Skin epidermis (tissue), 12 donors: ENCODE data around the gene RNASEH2B.

ENCODE experiments used
- H3K27ac ChIP-seq, 21 experiments: fragments of 200-600 bp; sonication (generic) in 11 of 21; one replicate each; pipeline ENCODE4 v1.5.0; 2020; ENCODE audit warnings: mild to moderate bottlenecking in 3 of 21, inconsistent platforms in 2 of 21, moderate library complexity in 2 of 21
- H3K4me3 ChIP-seq, 7 experiments: fragments of 200-600 bp; sonication (generic) in 2 of 7; one replicate each; pipeline ENCODE4 v1.5.0; 2020; ENCODE audit warnings: inconsistent platforms in 2 of 7, mild to moderate bottlenecking in 2 of 7, moderate library complexity in 1 of 7

RNASEH2B gene

DNA sequence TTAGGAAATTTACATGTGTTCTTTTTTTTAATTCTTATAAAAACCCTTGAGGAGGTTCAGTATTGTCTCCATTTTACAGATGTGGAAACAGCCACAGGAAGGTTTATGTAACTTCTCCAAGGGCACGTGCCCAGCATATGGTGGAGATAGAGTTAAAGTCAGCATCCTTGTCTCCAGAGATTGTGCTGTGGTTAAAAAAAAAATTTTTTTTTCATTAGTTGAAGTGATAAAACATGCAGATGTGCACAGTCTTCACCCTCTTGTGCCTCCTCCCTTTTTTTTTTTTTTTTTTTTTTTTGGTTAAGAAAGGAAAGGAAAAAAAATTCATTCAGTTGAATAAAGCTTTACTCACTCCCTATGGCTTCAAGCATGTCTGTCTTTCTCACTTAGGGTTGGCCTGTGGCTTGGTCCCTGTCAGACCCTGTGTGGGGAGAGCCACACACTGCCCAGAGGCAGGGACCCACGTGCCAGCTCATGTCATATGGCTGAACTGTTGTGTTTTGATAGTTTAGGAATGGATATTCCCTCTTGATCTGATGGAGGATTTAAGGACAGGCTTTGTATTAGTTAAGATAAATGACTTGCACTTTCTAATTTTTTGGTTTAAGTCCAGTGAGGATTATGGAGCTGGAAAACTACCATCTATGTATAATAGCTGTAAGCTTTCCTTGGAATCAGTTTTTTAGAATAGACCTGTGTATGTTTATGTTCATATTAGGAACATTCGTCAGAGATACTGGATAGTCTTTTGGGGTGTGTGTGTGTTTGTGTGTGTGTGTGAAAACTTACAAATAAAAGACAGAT, 19.3 kb downstream of the RNASEH2B start:
- H3K27ac ChIP-seq, result peak overlapping the region in 2 of 21 experiments; percentile 18 to 20
- no peak overlapping the region for H3K4me3 ChIP-seq

DNA sequence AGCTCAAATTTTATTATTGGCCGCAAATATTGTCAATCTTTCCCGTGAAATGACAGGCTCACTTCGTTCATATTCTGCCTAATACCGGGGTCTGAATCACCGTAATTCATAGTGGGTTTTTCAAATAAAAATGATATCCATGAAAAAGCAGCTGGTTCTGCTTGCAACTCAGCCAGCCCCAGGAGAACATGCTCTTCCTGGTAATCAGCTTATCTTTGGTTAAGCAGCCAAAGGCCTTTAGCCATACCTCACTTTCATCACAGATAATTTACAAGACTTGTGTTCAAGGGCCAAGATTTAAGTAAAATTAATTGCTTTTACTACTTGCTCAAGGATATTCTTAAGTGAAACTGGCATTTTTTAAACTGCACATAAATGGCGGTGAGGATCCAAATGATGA, 22.5 kb downstream of the RNASEH2B start:
- no peak overlapping the region for H3K4me3 ChIP-seq

DNA sequence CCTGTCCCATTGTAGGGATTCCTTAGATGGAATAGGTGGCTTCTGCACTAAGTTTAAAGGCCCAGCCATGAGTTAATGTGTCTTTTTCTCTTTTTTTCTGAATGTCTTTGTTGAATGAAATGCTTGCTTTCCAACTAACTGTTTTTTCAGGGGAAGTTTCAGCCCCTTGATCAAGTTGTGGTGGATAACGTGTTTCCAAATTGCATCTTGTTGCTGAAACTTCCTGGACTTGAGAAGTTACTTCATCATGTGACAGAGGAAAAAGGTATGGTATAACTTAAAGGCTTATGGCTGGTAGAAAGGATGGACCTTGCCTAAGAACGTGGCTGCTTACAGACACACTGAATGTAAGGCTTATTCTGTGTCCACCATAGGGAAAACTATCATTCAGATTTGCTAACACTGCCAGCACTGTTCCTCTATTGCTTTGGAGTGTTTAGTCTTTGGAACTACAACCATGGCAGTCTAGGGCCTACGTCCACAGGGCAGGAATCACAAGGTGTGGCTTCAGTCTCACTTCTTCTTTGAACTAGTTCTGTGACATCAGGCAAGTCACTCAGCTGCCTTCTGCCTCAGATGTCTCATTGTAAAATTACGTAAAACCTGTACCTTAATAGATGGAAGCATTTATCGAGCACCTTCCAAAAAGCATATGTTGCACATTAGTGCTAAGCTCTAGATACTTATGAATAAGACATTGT, 25.3 kb downstream of the RNASEH2B start:
- no peak overlapping the region for H3K27ac ChIP-seq
- no peak overlapping the region for H3K4me3 ChIP-seq

More for the DNA sequence above, 22.5 kb downstream of the RNASEH2B start:
- no peak overlapping the region for H3K27ac ChIP-seq

DNA sequence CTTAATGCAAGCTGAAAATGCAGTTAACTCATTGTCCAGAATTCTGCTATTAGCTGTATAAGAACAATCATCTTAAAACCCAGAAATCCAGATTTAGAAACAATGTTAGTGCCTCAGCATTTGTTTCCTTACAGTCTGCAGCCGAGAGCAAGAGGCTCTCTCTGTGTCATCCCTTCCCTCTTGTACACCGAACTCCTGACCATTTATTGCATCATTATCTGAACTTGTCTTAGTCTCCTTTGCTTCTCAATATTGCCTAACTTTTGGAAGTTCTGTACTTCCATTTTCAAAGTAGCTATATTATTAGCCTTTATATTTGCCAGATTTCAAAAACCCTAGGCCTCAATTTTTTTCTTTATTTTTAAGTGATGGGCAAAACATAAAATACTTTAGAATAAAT, 27.1 kb downstream of the RNASEH2B start:
- Histone ChIP-seq H3K4me3 (no peak overlapping the region), H3K27ac (peak overlapping the region in 1 of 21 experiments; percentile 66)

DNA sequence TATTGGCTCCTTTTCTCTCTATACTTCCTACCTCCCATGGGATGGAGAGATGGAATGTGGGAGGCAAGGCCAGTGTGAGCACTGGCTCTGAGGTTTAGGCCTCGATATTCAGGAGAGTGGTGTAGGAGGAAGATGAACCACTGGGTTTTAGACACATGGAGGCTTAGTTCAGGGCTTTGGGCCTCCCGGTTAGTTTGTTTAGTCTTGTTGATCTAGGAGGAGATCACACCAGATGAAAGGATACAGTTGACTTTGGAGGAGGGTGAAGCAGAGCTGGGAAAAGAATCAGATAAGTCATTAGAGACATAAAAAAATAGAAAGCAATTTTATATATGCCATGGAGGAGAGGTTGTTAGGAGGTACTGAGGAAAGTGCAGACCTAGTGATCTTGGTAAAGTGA, 30.9 kb downstream of the RNASEH2B start:
- H3K27ac ChIP-seq, result no peak overlapping the region
- no peak overlapping the region for H3K4me3 ChIP-seq

DNA sequence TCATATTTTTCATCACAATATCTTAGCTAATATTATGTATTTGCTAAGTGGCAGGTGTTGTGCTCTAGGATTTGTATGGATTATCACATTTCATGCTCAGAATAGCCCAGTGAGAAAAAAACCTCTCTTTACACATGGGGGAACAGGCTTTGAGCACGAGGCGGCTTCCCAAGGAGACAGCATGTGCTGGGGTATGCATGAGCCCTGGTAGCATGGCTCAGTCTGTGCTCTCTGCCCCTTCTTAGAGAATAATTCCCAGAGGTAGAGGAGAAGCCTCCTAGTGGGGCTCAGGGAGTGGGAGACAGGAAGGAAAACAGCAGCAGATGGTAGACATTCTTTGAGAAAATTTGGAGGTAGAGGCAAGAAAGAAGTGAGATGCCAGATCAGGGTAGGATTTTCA, 31.6 kb downstream of the RNASEH2B start:
- Histone ChIP-seq H3K27ac (no peak overlapping the region), H3K4me3 (no peak overlapping the region)

DNA sequence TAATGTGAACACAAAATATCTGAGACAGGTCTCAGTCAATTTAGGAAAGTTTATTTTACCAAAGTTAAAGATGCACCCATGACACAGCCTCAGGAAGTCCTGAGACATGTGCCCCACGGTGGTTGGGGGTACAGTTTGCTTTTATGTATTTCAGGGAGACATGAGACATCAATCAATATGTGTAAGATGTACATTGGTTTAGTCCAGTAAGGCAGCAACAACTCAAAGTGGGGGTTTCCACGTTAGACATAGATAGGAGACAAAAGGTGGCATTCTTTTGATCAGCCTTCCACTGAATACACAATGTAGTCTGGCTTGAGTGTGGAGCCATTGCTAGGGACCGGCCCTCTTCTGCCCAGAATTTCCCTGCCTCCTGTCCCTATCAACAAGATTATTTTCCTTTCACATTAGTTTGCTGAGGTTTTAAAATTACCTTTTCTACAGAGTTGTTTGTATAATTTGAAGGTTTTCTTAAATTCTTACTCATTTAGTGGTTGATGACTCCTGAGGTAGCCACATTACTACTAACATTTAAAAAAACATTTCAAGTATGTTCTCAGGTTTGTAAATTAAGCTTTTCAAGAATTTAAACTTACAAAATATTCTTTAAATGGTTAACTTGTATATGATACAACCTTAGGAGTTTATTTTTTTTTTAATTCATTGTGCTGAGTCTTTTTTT, 33.2 kb downstream of the RNASEH2B start:
- no peak overlapping the region for H3K4me3 ChIP-seq

DNA sequence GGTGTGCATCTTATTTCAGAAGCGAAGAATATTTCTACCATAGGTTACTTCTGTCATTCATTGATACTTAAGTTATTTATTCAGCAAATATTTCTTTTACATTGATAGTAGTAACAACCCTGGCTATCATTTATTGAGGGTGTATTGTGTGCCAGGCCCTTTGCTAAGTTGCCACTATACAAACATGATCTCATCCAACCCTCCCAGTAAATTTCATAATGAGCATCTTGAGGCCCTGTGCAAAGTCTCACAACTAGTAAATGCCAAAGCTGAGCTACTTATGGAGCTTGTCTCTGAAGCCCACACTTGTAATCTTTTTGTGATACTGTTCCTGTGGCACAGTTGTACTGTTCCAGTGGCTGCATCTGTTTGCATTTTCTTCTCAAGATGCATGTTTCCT, 36.1 kb downstream of the RNASEH2B start:
- no peak overlapping the region for H3K4me3 ChIP-seq

More for the DNA sequence above, 33.2 kb downstream of the RNASEH2B start:
- H3K27ac ChIP-seq, result no peak overlapping the region

DNA sequence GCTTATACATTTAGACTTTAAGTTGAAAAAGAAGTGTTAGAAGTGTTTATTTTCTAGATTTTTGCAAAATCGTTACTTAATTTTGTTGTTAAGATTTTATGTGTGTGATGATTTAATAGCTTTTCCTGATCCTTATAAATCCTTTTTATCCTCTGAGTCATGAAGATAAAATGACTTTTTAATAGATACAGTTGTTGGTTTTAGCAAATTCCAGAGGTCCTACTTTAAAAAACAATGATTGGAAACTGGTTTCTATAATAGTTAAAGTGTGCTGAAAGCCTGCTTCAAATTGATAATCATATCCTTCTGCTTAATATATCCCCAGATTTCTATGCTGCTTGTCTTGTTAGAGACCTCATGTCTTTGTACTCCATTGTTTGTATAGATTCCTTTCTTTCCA, 39.0 kb downstream of the RNASEH2B start:
- no peak overlapping the region for H3K27ac ChIP-seq
- no peak overlapping the region for H3K4me3 ChIP-seq

More for the DNA sequence above, 36.1 kb downstream of the RNASEH2B start:
- no peak overlapping the region for H3K27ac ChIP-seq

DNA sequence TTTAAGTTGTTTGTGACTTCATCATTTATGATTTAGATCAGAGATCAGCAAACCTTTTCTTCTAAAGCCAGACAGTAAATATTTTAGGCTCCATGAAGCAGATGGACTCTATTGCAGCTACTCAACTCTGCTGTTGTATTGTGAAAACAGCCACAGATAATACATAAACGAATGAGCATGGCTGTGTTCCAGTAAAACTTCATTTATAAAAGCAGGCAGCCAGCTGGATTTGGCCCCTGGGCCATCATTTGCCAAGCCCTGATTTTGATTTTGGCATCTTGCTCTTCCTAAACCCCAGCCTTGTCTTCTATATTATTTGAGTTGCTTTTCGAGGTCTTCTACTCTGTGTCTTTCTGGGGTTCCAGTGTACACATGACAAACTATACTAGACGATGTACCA, 41.3 kb downstream of the RNASEH2B start:
- H3K27ac ChIP-seq, result peak overlapping the region in 1 of 21 experiments; percentile 26
- H3K4me3 ChIP-seq, result no peak overlapping the region

DNA sequence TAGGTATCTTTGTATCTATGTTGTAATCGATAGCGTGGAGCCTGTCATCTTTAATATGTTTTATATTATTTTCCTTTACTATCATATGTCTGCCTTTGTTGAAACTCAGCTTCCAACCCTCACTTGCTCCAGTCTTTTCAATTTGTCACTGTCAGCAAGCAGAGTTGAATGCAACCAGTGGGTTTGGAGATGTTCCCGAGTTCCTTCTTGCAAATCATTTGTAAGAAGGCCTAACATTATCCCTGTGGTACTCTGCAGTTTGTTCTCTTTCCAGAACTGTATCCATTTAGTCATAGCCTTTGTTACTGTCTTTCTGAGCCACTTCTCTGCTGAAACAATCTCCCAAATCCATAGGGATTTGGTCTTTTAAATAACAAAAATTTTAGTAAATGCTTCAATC, 41.8 kb downstream of the RNASEH2B start:
- H3K27ac ChIP-seq, result no peak overlapping the region
- H3K4me3 ChIP-seq, result no peak overlapping the region

DNA sequence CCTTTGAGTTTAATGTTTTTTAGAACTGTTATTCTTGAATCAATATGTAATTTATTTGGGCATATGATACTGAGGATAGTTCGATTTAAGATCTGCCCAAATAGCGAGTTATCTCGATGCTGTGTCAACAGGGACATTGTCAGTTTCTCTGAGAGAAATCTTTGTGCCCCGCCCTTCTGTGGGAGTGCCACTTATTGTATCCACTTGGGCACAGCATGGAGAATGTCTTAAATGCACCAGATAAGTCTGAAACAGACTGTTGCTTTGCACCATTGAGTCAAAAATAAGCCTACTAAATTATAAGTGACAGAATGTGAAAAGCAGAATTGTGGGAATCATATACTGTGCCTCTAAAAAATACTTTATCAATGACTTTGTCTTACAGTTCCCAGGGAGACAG, 45.6 kb downstream of the RNASEH2B start:
- H3K4me3 ChIP-seq, result no peak overlapping the region
- no peak overlapping the region for H3K27ac ChIP-seq

DNA sequence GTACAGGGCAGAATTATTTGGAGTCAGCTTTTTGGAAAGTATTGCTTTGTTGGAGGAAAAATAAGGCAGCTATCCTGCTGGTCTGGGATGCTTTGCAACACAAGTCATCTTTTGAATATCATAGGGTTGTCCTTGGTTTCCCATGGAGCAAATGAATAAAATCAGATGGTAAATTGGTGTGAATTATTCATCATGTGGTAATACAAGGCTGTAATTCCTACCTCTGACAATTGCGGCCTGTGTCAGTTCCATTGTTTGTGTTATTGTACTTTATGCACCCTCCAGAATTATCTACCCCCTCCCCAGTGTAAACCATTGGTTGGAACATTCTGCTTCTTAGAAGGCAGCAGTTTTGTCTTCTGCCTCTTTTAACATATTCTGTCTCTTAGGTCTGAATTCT, 46.2 kb downstream of the RNASEH2B start:
- no peak overlapping the region for H3K27ac ChIP-seq
- H3K4me3 ChIP-seq, result no peak overlapping the region

DNA sequence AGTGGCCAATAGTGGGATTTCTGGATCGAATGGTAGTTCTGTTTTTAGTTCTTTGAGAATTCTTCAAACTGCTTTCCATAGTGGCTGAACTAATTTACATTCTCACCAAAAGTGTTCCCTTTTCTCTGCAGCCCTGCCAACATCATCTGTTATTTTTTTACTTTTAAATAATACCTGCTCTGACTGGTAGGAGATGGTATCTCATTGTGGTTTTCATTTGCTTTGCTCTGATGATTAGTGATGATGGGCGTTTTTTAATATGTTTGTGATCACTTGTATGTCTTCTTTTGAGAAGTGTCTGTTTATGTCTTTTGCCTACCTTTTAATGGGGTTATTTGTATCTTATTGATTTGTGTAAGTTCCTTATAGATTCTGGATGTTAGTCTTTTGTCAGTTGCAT, 48.0 kb downstream of the RNASEH2B start:
- Histone ChIP-seq H3K27ac (no peak overlapping the region), H3K4me3 (no peak overlapping the region)

DNA sequence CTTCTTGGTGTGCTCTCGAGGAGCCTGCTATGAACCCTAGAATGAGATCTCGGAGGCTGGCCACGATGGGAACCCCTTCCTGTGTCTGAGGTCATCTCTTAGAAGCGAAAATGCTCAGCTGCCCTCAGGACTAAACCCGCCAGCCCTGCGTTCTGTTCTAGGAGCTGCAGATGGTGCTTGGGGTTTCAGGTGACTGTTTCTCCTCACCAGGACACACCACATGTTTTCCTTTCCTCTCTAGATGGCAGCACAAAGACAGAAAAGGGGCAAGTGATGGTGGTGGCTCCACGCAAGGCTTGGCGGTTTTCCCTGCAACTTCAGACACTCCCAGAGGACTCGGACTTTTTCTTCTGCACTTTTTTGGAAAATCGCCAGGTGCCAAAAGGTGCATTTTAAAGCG, 60.1 kb downstream of the RNASEH2B start:
- H3K4me3 ChIP-seq, result no peak overlapping the region
- H3K27ac ChIP-seq, result no peak overlapping the region

DNA sequence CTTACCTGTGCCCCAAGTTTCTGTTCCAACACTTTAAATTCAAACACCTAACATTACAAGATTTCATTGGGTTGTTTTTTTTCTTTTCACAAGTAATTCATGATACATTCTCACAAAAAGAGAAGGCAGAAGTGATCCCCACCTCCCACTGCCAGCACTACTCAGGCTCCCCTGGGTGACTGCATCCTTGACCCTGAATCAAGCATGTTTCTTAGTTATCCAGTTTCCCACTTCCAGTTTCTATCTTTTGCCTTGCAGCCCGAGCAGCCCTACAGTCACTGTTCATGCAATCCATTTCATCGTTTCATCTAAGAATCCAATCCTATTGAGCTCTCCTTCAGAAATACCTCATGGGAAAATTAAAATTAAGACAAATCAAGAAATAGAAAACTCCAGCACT, 61.4 kb downstream of the RNASEH2B start:
- H3K4me3 ChIP-seq, result no peak overlapping the region
- no peak overlapping the region for H3K27ac ChIP-seq

DNA sequence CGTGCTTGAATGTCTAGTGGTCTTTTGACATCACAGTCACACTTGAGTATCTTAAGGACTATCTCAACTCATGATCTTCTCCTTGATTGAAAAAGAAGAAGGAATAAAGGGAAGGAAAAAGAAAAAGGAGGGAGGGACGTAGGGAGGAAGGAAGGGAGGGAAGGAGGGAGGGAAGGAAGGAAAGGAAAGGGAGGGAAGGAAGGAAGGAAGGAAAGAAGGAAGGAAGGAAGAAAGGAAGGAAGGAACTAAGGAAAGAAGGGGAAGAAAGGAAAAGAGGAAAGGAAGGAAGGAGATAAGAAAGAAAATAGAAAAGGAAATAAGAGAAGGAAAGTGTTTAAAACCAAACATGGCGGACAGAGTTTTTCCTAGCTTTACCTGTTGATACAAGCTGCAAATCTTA, 64.7 kb downstream of the RNASEH2B start:
- no peak overlapping the region for H3K4me3 ChIP-seq
- no peak overlapping the region for H3K27ac ChIP-seq

DNA sequence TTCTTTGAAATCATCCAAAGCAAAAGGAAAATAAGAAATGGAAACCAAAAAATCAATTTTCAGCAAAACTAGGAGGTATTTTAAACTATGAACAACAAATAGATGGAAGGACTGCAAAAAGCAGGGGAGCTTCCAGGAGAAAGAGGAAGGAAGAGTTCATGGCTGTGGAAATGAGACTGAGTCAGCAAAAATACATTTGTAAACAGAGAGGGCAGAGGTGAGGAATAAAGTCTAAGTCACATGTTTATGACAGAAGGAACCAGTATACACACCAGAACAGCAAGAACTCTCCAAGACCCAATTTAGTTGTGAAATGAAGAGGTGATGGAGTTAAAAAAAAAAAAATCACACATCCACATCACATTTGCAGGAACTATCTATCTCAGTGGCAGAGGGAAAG, 69.6 kb downstream of the RNASEH2B start:
- H3K4me3 ChIP-seq, result no peak overlapping the region
- H3K27ac ChIP-seq, result no peak overlapping the region

DNA sequence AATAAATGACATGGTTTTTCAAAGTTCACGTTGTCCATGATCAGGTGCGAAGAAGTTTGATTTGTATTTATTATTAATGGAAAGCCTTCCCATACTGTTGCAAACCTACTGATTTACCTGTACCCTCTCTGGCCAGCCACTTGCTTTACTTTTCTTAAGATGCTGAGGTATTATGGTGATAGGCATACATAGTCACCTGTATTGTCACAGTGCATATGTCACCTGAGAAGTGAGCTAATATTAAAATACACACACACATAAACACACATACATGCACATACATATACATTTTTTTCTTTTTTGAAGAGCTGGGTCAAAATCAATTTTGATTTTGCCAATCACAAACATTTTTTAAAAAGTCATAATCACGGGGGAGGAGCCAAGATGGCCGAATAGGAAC, 72.1 kb downstream of the RNASEH2B start:
- no peak overlapping the region for H3K4me3 ChIP-seq
- no peak overlapping the region for H3K27ac ChIP-seq

DNA sequence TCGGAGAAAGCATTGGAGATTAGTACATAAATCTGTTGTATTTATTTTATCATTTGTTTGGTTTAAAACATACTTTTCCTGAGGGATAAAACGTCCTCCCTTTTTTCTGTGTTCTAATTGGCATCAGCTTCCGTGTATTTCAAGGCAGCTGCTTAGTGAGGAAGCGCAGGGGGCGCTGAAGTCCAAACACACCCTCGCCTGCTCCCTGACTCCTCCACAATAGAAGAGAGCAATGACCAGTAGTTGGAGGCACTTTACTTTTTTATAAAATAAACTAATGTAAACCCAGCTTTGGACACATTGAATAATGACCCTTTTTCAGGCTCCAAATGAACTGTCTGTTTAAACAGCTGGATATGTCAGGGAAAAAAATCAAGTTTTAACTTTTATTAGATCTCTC, 79.9 kb downstream of the RNASEH2B start:
- H3K27ac ChIP-seq, result no peak overlapping the region
- no peak overlapping the region for H3K4me3 ChIP-seq
